Activated naive CD8-positive, alpha-beta T cell treated with anti-CD3 and anti-CD28 coated beads, Interleukin-2, amount 10 ng/mL, durations not matched to agents 7 days and 5 days (primary cell): ENCODE measurements around the gene GABBR2. TPM values are rescaled to one million over a fixed set of nuclear protein-coding genes. Genes with fewer than 3 reads are reported as not detected.
"Not testable (repeated sequence)": the region's sequence is repeated elsewhere in the genome, so short reads cannot be mapped to it uniquely, and the experiment has no call there.

Source experiments
- ATAC-seq: fragments of 150-1000 bp; cut with Tn5 transposase; one replicate; pipeline ENCODE4 v1.10.0; 2021; ENCODE audit warnings: low read depth, moderate library complexity
- POLR2A ChIA-PET: fragments of 350-600 bp; sonication (Branson Sonifier 250); formaldehyde crosslinking; loops from one replicate; lab custom pipeline; 2021; ENCODE audit warnings: antibody characterized with exemption; lab: Charles Lee
- DNase-seq: peaks from one replicate; pipeline ENCODE4 v3.0.0; 2021
- H3K27ac Mint-ChIP-seq: one replicate; pipeline ENCODE4 v1.8.0; 2022; ENCODE audit warnings: mild to moderate bottlenecking, mixed read lengths
- H3K27me3 Mint-ChIP-seq: one replicate; pipeline ENCODE4 v1.8.0; 2022; ENCODE audit warnings: mild to moderate bottlenecking, moderate library complexity, mixed read lengths
- H3K36me3 Mint-ChIP-seq: one replicate; pipeline ENCODE4 v1.8.0; 2021; ENCODE audit warnings: mild to moderate bottlenecking, mixed read lengths
- H3K4me1 Mint-ChIP-seq: one replicate; pipeline ENCODE4 v1.8.0; 2021; ENCODE audit warnings: mixed read lengths
- H3K4me3 Mint-ChIP-seq: one replicate; pipeline ENCODE4 v1.8.0; 2022; ENCODE audit warnings: mild to moderate bottlenecking, moderate library complexity, mixed read lengths
- H3K9me3 Mint-ChIP-seq: one replicate; pipeline ENCODE4 v1.8.0; 2021; ENCODE audit warnings: mixed read lengths
- total RNA-seq, 2 experiments: library from RNA; stranded (reverse); gene quantifications; one replicate each; pipeline ENCODE4 v1.2.3, GENCODE V29; 2021

GABBR2 gene
- total RNA-seq, 2 experiments from 2014 or later: not detected

DNA sequence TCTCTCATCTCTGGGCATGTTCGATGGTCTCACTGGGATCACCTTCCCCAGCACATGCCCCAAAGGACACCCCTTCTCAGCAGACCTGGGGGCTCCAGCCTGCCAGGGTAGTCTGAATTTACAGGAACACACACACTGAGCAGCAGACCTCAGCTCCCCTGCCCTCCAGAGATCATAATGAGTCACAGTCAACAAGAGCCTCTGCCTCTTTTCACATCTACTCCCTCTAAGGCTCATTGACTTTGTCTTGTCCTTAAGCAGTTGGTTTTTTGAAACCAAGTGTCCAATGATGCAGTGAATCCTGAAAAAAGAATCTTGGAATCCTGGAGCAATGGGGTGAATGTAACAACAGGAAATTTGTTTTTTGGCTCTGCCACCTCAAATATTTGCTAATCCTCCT lies 20.8 kb downstream of the GABBR2 start:
- Mint-ChIP-seq H3K36me3 (no peaks in the 10 kb centered on the region), H3K27ac (no peak overlapping the region), H3K27me3 (peaks cover 2% of the 10 kb centered on the region), H3K4me3 (no peak overlapping the region), H3K9me3 (no peaks in the 10 kb centered on the region), H3K4me1 (peaks cover 5% of the 10 kb centered on the region)
- no peak for ATAC-seq
- no peak for DNase-seq
- POLR2A ChIA-PET: no interaction called here

DNA sequence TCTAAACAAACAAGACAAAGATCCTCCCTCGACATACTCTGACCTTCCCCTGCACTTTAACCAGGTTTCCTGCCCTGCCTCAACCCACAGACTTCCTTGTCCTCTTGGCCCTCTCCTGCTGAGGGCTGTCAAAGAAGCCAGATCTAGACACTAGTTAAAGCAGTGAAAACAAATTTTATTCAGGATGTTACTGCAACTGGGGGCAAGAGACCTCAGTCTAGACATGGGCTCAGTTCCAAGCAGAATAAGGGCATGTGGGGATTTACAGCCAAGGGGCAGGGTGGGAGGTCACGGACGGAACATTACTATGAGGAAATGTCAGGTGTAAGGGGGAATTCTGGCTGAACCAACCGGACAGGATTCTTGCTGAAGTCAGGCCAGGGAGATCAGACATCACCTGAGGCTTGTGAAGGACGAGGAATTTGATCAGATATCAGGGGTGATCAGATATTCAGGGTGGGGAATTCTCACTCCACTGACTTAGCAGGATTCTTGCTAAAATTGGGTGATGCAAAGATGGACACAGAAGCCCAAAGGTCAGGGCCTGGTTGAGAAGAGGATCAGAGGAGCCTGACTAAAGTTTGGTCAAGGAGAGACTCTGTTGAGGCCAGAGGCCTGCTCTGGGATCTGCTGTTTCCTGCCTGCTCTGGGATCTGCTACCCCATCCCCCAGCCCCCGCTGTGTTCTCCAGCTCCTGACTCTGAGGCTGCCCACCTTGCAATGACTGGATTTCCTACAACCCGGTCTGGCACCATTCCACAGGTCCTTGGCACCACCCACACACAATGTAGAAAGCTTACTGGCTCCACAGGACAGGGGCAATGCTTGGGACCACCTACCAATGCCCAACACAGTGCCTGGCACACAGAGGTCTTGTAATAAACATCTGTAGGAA lies 21.5 kb downstream of the GABBR2 start:
- Mint-ChIP-seq H3K4me3 (no peak overlapping the region), H3K27me3 (peaks cover 2% of the 10 kb centered on the region), H3K27ac (no peak overlapping the region), H3K4me1 (peaks cover 5% of the 10 kb centered on the region), H3K9me3 (no peaks in the 10 kb centered on the region), H3K36me3 (no peaks in the 10 kb centered on the region)
- no peak for ATAC-seq
- DNase-seq: no peak
- POLR2A ChIA-PET: no interaction called here

DNA sequence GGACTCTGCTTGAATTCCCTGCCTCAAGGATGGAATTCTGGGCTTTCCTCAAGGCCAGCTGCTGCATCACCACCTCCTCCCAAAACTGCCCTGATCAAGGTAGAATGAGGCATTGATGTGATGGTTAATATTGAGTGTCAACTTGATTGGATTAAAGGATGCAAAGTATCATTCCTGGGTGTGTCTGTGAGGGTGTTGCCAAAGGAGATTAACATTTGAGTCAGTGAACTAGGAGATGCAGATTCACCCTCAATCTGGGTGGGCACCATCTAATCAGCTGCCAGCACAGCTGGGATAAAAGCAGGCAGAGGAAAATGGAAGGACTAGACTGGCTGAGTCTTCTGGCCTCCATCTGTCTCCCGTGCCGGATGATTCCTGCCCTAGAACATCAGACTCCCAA lies 23.9 kb downstream of the GABBR2 start:
- H3K4me1 Mint-ChIP-seq, H3K27me3 Mint-ChIP-seq, H3K9me3 Mint-ChIP-seq, POLR2A ChIA-PET, DNase-seq, ATAC-seq, H3K4me3 Mint-ChIP-seq, H3K27ac Mint-ChIP-seq, H3K36me3 Mint-ChIP-seq: not testable (repeated sequence)

DNA sequence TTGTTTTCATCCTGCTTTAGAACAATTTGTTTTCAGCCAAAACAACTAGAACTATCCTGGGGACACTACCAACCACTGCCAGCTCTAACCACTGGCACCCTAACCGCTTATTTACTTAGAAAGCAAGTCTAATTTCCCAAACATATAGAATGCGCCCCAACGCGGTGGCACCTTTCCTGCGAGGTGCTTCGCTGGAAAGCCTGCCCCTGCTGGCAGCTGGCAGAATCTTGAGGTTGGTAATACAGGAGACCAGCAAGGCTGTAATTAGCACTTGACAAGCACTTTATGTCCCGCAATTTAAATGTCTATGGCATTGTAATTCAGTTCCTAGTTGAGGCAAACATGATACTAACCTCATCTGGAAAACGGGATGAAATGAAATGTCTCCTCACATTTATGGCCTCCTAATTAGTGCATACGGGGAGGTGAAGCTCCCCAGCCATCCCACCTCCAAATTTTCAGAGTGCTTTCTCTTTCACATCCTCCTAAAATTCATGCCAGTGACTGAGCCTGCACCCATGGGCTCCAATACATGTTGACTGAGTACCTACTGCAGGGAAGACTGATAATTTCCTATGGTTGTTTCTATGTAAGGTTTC lies 30.4 kb downstream of the GABBR2 start:
- no peak for ATAC-seq
- Mint-ChIP-seq H3K27ac (no peak overlapping the region), H3K4me3 (no peak overlapping the region), H3K36me3 (no peaks in the 10 kb centered on the region), H3K9me3 (peaks cover 1% of the 10 kb centered on the region), H3K27me3 (peaks cover 22% of the 10 kb centered on the region), H3K4me1 (no peaks in the 10 kb centered on the region)
- DNase-seq: no peak
- POLR2A ChIA-PET: no interaction called here

DNA sequence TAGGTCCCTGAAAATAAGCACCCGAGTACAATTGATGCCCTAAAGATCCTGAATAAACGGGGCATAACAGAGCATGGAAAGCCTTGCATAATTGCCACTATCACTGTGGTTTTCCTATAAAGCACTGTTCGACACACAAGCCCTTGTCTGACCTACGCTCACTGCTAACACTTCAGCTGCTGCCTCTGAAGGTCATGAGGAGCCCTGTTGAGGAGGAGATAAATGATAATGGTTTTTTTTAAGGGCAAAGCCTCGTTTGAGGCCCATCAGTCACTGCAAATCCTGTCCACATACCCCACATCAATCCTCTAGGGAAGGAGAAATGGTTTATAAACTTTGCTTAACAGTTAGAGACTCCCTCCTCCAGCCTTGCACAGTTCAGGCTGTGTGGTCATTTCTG lies 35.1 kb downstream of the GABBR2 start:
- no peak for ATAC-seq

DNA sequence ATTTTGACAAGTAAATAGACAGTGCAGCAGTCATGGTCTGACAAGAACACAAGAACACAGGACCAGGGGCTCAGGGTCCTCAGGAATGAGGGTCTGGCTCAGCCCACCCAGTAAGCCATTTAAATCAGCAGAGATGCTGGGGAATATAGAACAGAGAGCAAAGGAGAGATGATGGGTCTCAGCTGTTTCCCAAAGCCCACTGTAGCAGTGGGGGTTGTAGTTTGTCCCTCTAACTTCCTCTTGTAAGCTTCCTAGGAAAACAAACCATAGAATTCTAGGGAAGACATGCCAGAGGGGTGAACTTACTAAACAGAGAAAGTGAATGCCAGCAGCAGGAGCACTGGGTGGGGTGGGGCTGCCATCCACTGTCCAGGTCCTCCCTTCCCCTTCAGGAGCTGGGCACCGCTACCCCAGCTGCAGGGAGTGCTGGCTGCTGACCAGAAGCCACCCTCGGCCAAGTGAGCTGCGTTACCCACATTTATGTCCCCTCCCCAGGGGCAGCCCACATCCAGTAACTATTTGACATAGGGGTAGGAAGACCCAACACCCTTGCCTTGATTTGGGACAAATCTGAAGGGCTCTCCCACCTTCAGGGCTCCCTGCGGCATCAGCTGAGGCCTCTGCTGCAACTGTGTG lies 41.6 kb downstream of the GABBR2 start:
- Mint-ChIP-seq H3K4me3 (no peak overlapping the region), H3K27ac (no peak overlapping the region)
- no peak for ATAC-seq

More for the DNA sequence above, 35.1 kb downstream of the GABBR2 start:
- H3K27me3 Mint-ChIP-seq: peaks cover 21% of the 10 kb centered on the region
- peaks cover 1% of the 10 kb centered on the region for H3K9me3 Mint-ChIP-seq
- H3K4me1 Mint-ChIP-seq: no peaks in the 10 kb centered on the region
- no peaks in the 10 kb centered on the region for H3K36me3 Mint-ChIP-seq
- DNase-seq: no peak
- H3K4me3 Mint-ChIP-seq: no peak overlapping the region
- POLR2A ChIA-PET: no interaction called here
- H3K27ac Mint-ChIP-seq: no peak overlapping the region

DNA sequence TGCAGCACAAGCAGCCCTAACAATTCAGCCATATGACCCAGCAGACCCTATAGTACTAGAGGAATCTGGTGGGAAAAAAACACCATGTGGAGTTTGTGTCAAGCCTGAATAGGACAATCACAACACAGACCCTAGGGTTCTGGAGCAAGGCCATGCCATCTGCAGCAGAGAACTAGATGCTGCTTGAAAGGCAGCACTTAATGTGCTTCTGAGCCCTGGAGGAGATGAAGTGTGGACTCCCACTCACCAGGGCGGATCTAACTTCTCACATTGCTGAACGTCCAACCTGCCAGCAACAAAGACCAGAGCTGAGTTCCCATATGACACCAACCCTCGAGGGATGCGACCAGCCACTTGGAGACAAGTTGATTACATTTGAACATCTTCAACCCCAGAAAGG lies 43.2 kb downstream of the GABBR2 start:
- no peaks in the 10 kb centered on the region for H3K9me3 Mint-ChIP-seq
- no peaks in the 10 kb centered on the region for H3K36me3 Mint-ChIP-seq
- peaks cover 8% of the 10 kb centered on the region for H3K27me3 Mint-ChIP-seq
- ATAC-seq (no peak), DNase-seq (no peak)
- peaks cover 4% of the 10 kb centered on the region for H3K4me1 Mint-ChIP-seq
- H3K27ac Mint-ChIP-seq: no peak overlapping the region
- POLR2A ChIA-PET: no interaction called here
- no peak overlapping the region for H3K4me3 Mint-ChIP-seq

More for the DNA sequence above, 41.6 kb downstream of the GABBR2 start:
- H3K36me3 Mint-ChIP-seq: no peaks in the 10 kb centered on the region
- no peaks in the 10 kb centered on the region for H3K9me3 Mint-ChIP-seq
- H3K27me3 Mint-ChIP-seq: peaks cover 8% of the 10 kb centered on the region
- no peak for DNase-seq
- POLR2A ChIA-PET: no interaction called here
- H3K4me1 Mint-ChIP-seq: peaks cover 4% of the 10 kb centered on the region

DNA sequence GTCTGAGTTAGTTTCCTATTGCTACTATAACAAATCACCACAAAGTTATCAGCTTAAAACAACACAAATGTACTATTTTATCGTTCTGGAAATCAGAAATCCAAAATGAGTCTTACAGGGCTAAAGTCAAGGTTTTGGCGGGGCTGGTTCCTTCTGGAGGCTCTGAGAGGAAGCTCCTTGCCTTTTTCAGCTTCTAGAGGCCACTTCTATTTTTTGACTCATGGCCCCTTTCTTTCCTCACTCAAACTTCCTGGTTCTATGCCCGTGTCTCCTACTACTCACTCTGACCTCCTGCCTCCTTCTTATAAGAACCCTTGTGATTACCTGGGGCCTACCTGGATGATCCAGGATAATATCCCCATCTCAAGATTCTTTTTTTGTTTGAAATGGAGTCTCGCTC lies 48.2 kb downstream of the GABBR2 start:
- Mint-ChIP-seq H3K27ac (no peak overlapping the region), H3K27me3 (peaks cover 6% of the 10 kb centered on the region), H3K4me1 (peaks cover 1% of the 10 kb centered on the region), H3K4me3 (no peak overlapping the region), H3K9me3 (no peaks in the 10 kb centered on the region), H3K36me3 (no peaks in the 10 kb centered on the region)
- DNase-seq (no peak), ATAC-seq (no peak)
- POLR2A ChIA-PET: no interaction called here

DNA sequence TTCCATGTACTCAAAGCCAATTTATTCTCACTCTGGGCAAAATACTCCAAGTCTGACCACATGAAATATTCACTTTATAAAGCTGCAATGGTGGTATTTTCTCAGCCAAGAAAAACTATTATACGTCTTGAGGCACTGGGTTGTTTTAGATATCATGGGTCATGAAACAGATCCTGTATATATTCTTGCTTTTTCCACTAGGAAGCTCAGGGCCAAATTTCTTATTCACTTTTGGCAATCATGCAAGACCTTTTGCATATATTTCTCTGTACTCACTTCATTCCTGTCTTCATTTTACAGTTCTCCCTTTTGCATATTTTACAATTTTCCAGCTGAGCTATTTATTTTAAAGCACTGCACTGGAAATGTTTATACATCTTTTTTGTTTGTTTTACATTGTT lies 49.8 kb downstream of the GABBR2 start:
- peaks cover 6% of the 10 kb centered on the region for H3K27me3 Mint-ChIP-seq
- no peaks in the 10 kb centered on the region for H3K9me3 Mint-ChIP-seq
- H3K27ac Mint-ChIP-seq: no peak overlapping the region
- H3K4me3 Mint-ChIP-seq: no peak overlapping the region
- H3K4me1 Mint-ChIP-seq: no peaks in the 10 kb centered on the region
- ATAC-seq: no peak
- DNase-seq: no peak
- POLR2A ChIA-PET: no interaction called here
- H3K36me3 Mint-ChIP-seq: no peaks in the 10 kb centered on the region

DNA sequence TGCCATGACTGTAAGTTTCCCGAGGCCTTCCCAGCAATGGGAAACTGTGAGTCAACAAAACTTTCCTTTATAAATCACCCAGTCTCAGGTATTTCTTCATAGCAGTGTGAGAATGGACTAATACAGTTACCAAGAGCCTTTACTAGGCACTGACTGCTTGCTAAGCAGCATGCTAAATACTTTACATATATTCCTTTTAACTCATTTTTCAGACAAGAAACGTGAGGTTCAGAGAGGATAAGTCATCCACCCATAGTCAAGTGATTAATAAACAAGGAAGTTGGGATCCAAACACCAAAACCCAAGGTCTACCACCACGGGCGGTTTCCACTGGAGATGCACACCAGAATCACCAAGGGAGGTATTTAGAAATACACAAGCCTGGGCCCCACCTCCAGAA lies 50.8 kb downstream of the GABBR2 start:
- Mint-ChIP-seq H3K27me3 (peaks cover 6% of the 10 kb centered on the region), H3K4me3 (no peak overlapping the region), H3K36me3 (no peaks in the 10 kb centered on the region), H3K27ac (no peak overlapping the region), H3K9me3 (no peaks in the 10 kb centered on the region), H3K4me1 (no peaks in the 10 kb centered on the region)
- POLR2A ChIA-PET: no interaction called here
- no peak for DNase-seq
- no peak for ATAC-seq

DNA sequence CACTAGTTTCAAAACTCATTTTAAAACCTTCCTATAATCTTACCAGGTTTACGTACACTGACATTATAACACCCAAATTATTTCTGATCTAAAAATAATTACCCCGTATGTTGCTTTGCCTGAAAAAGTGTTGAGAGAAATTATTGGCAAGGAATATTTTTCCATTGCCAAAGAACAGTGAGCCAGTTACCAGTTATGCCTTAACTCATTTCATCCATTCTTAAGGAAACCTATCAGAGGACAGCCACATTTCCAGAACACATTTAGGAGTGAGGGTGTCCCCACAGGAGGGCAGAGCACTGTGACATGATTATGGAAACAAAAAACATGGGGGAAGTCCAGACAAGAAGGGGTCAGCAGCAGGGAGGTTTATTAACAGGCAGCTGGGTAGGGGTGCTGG lies 52.2 kb downstream of the GABBR2 start:
- Mint-ChIP-seq H3K36me3 (no peaks in the 10 kb centered on the region), H3K27ac (no peak overlapping the region), H3K4me3 (no peak overlapping the region), H3K27me3 (peaks cover 12% of the 10 kb centered on the region), H3K9me3 (no peaks in the 10 kb centered on the region), H3K4me1 (no peaks in the 10 kb centered on the region)
- DNase-seq: no peak
- ATAC-seq: no peak
- POLR2A ChIA-PET: no interaction called here

DNA sequence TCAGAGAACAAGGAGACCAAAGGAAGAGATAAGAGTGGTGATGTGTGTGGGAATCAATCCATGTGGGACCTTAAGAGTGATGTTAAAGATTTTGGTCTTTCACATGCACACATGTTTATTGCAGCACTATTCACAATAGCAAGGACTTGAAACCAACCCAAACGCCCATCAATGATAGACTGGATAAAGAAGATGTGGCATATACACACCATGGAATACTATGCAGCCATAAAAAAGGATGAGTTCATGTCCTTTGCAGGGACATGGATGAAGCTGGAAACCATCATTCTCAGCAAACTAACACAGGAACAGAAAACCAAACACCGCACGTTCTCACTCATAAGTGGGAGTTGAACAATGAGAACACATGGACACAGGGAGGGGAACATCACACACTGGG lies 53.3 kb downstream of the GABBR2 start:
- H3K4me1 Mint-ChIP-seq, H3K27ac Mint-ChIP-seq, H3K36me3 Mint-ChIP-seq, POLR2A ChIA-PET, DNase-seq, H3K4me3 Mint-ChIP-seq, ATAC-seq, H3K9me3 Mint-ChIP-seq: not testable (repeated sequence)
- H3K27me3 Mint-ChIP-seq: peaks cover 12% of the 10 kb centered on the region

DNA sequence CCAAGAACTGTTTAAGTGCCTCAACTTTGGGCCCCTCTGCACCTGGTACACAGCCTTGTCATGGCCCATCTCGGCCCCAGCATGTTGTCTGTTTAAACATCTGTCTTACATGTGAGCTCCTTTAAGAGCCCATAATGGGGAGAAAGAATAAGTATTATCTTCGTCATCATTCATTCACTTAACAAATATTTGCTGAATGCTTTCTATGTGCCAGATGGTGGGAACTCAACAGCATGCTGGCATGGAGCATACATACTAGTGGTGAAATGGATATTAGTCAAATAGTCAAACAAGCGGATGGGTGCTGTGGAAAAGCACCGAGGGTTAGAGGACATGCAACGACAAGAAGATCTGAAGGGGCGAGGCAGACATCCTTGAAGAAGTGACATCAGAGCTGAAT lies 54.5 kb downstream of the GABBR2 start:
- POLR2A ChIA-PET: no interaction called here
- H3K4me1 Mint-ChIP-seq: no peaks in the 10 kb centered on the region
- ATAC-seq (no peak), DNase-seq (no peak)
- no peaks in the 10 kb centered on the region for H3K9me3 Mint-ChIP-seq
- H3K36me3 Mint-ChIP-seq: no peaks in the 10 kb centered on the region
- peaks cover 18% of the 10 kb centered on the region for H3K27me3 Mint-ChIP-seq
- H3K4me3 Mint-ChIP-seq: no peak overlapping the region
- H3K27ac Mint-ChIP-seq: no peak overlapping the region

DNA sequence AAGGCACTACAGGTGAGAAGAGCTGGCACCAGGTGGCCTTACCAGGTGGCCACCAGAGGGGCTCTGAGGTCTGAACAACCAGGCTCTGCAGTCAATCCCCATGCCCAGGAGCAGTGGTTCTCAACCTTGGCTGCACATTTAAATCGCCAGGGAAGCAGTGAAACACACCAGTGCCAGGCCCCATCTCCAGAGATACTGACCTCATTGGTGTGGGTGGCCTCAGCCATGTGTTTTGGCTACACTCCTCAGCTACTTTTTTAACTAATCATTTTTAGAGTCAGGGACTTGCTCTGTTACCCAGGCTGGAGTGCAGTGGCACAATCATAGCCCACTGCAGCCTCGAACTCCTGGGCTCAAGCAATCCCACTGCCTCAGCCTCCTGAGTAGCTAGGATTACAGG lies 56.0 kb downstream of the GABBR2 start:
- POLR2A ChIA-PET: no interaction called here
- H3K9me3 Mint-ChIP-seq: no peaks in the 10 kb centered on the region
- H3K36me3 Mint-ChIP-seq: no peaks in the 10 kb centered on the region
- no peak overlapping the region for H3K4me3 Mint-ChIP-seq
- no peaks in the 10 kb centered on the region for H3K4me1 Mint-ChIP-seq
- DNase-seq (no peak), ATAC-seq (no peak)
- H3K27ac Mint-ChIP-seq: no peak overlapping the region
- peaks cover 12% of the 10 kb centered on the region for H3K27me3 Mint-ChIP-seq
